GM18951 (cell line): Measurements from ENCODE around the gene ARHGAP29.

Source experiments
- POLR2A ChIP-seq: IDR thresholded peaks from 4 replicates; pipeline ENCODE4 v1.6.1; 2011; ENCODE audit warnings: mild to moderate bottlenecking; ENCODE audit not compliant: insufficient read length, insufficient read depth; ENCODE audit errors: extremely low read depth
- in situ Hi-C: fragments of 300-500 bp; cut with MboI; formaldehyde crosslinking; loops from one replicate; pipeline ENCODE4 v1.12.0; 2022; ENCODE audit warnings: low sequenced_read_pairs, mixed read lengths, inconsistent platforms; ENCODE audit not compliant: unreplicated experiment

The ARHGAP29 gene

DNA sequence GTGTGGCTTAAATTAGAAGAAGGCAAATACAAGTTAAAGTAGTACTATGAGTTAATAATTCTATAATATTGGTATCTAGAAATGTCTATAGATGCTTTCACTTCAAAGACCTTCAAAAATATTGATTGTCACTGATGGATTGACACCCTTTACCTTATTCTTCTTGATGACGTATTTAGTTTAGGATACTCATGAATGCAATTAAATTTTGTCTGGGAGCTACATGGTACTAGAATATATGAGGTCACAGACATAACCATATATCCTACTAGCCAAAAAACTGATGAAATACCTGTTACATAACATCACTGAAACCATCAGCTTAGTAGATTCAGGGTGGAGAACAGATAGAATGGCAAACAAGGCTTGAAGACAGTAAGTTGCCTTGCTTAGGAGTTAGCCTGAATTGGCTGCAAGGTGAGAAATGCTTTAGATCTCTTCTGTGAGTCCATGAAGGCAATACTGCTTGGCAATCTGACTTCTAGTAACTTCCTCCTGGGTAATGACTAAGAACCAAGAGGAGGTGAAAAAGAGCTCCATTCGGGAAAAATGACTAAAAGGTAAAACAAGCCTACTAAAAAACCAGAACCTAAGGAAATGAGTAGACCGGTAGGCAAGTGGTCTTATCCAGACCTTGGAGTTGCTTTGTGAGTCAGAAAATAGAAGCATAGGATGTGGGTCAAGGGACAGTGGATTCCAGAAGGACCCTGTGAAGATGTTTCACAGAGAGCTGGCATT lies 16.9 kb upstream of the ARHGAP29 start:
- in situ Hi-C loops = no loop called here
- no peak for TF ChIP-seq POLR2A

DNA sequence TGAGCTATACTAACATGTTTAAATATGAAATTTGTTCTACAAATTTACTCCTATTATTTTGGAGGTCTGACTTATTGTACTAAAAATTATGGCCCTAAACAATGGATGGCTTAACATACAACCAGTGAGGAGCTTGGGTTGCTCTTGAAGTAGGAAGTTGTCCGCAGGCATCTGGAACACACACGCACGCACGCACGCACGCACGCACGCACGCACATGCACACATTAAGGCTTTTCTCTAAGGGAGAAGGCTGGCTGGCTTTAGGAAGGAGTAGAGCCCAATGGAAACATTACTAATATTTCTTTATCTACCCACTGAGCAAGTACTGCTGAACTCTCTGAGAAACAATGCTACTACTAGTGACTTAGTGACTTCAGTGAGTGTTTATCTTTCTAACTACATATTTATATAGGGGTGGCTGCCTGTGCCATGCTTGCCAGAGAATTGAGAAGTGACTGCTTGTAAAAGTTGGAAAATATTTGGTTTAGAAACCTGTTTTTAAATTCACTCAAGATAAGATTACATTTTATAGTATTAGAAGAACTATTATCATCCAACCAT lies 16.2 kb upstream of the ARHGAP29 start:
- TF ChIP-seq POLR2A = no peak
- in situ Hi-C loops = no loop called here

DNA sequence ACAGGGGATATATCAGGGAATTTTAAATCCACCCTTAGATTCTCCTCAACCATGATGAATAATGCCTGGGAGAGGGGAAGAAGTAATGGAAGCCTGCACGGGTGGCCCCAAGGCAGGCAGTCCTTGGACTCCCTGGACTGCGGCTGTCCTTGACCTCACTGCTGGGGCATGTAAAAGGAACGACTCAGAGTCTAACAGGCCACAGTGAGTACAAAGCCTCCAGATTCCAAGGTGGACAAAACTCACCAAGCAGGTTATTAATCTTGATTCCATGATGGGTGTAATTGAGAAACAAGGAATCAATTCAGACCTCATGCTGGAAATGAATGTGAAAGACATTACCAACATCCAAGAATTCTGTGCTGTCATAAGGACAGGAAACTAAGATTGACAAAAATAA lies 13.0 kb upstream of the ARHGAP29 start:
- no peak for TF ChIP-seq POLR2A
- in situ Hi-C loops = no loop called here

DNA sequence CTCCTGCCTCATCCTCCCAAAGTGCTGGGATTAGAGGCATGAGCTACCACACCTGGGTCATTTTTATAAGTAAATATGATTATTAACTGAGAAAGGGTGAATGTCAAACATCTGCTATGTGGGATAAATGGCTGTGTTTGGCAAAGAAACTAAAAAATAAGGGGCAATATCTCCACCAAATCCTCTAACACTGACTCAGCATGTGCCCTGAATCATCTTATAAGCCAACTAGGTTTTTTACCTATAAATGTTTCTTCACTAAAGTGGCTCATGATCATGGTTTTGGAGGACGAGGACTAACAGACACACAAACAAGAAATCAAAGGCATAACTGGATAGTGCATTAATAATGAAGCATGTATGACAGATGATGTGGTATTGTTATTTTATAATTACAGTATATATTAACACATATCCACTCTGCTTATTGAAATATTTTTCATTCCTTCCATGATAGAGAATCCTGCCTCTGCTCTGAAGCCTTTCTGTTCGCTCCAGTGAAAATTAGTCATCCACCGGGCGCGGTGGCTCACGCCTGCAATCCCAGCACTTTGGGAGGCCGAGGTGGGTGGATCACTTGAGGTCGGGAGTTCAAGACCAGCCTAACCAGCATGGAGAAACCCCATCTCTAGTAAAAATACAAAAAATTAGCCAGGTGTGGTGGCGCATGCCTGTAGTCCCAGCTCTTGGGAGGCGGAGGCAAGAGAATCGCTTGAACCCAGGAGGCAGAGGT lies 11.7 kb upstream of the ARHGAP29 start:
- TF ChIP-seq POLR2A = no peak
- in situ Hi-C loops = no loop called here

DNA sequence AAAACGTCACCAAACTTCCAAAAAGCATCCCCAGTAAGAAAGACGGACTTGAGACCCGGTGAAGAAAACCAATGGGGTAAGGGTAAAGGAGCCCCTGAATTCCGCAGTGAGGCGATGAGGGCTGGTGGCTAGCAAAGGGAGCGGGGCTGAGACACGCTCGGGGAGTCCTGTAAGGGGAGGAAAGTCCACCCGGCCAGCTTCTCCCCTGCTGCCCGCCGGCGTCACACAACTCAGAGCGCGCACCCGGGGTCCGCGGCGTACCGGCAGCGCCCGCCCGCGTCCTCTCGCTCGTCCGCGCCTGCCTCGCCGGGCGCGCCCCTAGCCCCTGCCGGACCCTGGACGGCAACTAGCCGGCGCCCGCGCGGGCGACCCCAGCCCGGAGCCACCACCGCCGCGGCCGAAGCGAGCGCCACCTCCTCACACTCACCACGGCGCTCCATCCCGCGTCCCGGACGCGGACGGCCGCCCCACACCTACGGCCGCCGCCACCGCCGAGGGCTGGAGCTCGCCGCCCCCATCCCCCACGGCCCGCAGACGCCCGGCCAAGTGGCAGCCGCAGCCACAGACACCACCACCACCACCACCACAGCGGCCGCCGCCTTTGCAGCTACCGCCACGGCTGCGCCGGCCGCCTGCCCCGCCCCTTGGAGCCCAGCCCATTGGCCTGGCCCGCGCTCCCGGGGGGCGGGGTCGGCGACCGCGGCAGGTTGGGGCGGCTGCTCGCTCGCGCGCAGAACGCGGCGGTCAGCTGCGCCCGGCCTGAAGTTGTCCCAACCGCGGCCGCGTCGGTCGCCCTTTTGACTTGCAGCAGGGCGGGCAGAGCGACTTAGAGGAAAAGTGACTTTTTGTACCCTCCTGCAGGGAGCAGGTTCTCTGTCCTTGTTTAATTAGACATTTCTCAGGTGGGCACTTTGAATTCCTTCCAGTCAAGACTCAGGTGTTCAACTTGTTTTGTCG lies 10.0 kb upstream of the ARHGAP29 start:
- TF ChIP-seq POLR2A = no peak
- in situ Hi-C loops = no loop called here

DNA sequence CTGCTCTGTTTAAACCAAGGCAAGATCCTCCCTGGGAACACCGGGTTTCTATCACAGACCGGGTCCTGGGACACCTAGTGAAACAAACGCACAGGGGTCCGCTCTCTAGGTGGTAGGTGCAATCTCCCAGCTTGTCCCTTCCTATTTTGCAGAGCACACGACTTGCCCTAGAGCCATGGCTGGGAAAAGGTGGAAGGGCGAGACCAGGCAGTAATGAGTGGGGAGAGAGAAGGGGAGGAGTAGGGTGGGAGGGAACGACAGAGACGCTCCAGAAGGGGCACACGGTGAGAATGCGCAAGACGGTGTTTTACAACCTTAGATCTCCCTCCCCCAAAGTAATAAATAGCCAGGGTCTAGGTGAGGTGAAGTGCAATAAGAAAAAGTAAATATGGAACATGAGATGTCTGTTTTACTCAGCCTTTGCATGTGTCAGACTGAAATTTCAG lies 9.3 kb upstream of the ARHGAP29 start:
- in situ Hi-C loops = no loop called here
- no peak for TF ChIP-seq POLR2A

DNA sequence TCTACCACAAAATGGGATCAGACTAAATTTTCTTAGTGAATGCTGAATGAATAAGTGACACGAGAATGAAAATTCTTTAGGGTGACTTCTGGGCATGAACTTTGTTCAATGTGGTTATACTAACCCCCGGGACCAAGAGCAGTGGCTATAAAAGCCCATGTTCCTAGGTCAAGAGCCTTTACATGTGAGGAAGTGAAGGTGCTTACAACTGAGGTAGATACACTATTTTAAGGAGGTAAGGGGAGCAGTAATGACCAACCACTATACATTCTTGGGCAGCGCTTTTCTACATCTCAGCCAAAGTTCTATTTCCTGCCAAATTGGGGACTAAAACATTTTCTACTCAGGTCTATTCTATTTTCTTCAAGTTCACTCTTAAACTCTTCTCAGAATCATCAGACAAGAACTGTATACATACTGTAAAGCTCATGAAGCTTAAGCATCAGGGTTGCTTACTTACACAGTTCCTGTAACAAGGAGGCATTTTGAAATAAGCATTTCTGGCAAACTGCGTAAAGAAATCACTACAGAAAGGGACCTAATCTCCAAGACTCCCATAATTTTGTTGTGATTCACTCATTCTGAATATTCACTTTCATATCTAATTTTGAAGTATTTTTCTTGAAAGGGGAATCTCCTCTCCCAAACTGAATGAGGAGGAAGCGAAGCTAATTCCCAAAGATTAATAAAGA lies 8.5 kb upstream of the ARHGAP29 start:
- in situ Hi-C loops = no loop called here
- no peak for TF ChIP-seq POLR2A

DNA sequence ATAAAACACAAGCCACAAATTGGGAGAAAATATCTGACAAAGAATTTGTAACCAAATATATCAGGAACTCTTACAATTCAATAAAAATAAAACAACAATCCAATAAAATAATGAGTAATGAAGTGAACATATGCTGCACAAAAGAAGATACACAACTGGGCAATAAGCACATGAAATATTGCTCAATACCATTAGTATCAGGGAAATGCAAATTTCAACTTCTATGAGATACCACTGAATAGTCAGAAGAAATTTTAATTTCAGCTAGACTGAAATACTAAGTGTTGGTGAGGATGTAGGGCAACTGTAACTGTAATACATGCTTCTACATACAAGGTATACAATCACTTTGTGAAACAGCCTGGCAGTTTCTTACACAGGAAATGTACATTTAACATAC lies 7.4 kb upstream of the ARHGAP29 start:
- no peak for TF ChIP-seq POLR2A
- in situ Hi-C loops = no loop called here

DNA sequence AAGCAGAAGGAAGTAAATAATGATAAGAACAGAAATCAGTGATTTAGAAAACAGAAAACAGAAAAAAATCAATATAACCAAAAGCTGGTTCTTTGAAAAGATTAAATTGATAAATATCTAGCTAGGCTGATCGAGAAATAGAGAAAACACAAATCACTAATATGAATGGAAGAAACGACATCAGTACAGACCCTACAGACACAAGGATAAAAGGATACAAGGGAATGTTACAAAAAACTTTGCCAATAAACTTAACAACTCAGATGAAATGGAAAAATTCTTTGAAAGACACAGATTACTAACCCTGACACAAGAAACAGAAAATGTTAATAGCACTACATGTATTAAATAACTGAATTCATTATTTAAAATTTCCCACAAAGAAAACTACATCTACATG lies 6.3 kb upstream of the ARHGAP29 start:
- in situ Hi-C loops = no loop called here
- TF ChIP-seq POLR2A = no peak

DNA sequence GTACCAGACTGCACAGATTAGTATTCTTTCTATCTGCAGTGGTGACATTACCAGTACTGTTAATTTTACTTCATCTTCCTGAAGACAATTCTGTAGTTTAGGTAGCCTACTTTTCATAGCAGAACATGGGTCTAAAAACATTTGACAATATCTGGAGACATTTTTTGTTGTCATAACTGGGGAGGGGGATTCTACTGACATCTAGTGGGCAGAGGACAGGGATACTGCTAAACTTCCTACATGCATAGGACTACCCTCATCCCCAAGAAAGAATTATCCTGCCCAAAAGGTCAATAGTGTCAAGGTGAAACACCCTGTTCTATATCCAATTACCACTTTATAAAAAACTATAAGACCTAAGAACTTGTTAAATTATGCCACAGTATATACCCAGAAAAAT lies 3.4 kb upstream of the ARHGAP29 start:
- TF ChIP-seq POLR2A = no peak
- in situ Hi-C loops = no loop called here

DNA sequence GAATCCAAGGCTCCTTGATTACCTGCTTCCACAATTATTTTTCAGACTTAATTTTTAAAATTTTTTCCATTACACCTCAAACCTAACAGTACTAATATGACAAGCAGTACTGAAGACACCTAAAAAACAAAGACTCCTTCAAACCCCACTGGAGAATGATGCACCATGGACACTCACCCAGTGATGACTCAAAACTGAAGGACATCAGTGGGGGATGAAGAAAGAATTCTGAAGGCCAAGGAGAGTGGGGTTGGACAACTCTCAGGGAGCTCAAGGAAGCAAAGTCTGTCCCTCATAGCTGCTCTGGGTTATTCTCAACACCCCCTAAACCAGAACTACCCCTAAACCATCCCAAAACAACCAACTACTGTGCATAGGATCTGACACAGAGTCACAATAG lies 2.4 kb upstream of the ARHGAP29 start:
- no peak for TF ChIP-seq POLR2A
- in situ Hi-C loops = no loop called here

DNA sequence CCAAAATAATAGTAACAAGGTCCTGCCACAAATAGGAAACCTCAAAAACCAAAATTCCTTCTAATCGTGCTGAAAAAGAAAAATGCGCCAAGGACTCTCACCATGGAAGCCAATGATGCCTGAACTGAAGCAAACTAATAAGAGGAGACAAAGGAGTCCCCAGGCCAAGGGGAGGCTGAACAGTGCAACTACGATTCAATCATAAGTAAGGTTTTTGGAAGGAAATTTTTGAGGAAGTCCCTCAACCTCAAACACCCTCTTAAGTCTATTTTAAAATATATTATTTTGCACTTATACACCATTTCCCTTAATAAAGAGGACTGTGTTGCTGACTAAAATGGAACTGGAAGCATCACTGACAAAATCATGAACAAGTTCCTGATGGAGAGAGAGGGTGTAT lies 1.7 kb upstream of the ARHGAP29 start:
- in situ Hi-C loops = no loop called here
- TF ChIP-seq POLR2A = no peak
